H9 (cell line): Measurements from ENCODE around the gene FGA. TPM values are rescaled to one million over a fixed set of nuclear protein-coding genes. Genes with fewer than 3 reads are reported as not detected.

Experiments used
- DNase-seq: peaks from one replicate; pipeline ENCODE4 v3.0.0-alpha.2; 2017
- H2AFZ ChIP-seq: one replicate; pipeline ENCODE4 v1.6.1; 2013; ENCODE audit warnings: mild to moderate bottlenecking, low read length, control low read depth, moderate library complexity
- H2AK5ac ChIP-seq: 2 replicates; pipeline ENCODE4 v1.6.1; 2013; ENCODE audit warnings: low read length, control low read depth, mixed read lengths; ENCODE audit not compliant: insufficient read length
- H2BK120ac ChIP-seq: one replicate; pipeline ENCODE4 v1.6.1; 2013; ENCODE audit warnings: low read depth, mild to moderate bottlenecking, low read length, control low read depth, inconsistent platforms; ENCODE audit not compliant: poor library complexity, severe bottlenecking
- H2BK12ac ChIP-seq: 2 replicates; pipeline ENCODE4 v1.6.1; 2013; ENCODE audit warnings: low read length, control low read depth, mixed read lengths, low read depth; ENCODE audit not compliant: insufficient read length
- H2BK15ac ChIP-seq: 2 replicates; pipeline ENCODE4 v1.6.1; 2013; ENCODE audit warnings: low read depth, low read length, control low read depth
- H2BK20ac ChIP-seq: one replicate; pipeline ENCODE4 v1.6.1; 2013; ENCODE audit warnings: low read depth, mild to moderate bottlenecking, low read length, control low read depth, inconsistent platforms; ENCODE audit not compliant: poor library complexity, severe bottlenecking
- H2BK5ac ChIP-seq: 2 replicates; pipeline ENCODE4 v1.6.1; 2013; ENCODE audit warnings: low read length, control low read depth, mixed read lengths; ENCODE audit not compliant: insufficient read length
- H3K14ac ChIP-seq: 2 replicates; pipeline ENCODE4 v1.6.1; 2013; ENCODE audit warnings: low read length, control low read depth; ENCODE audit not compliant: insufficient read depth
- H3K18ac ChIP-seq: 2 replicates; pipeline ENCODE4 v1.6.1; 2013; ENCODE audit warnings: low read depth, mild to moderate bottlenecking, mixed read lengths, low read length, control low read depth; ENCODE audit not compliant: insufficient read length
- H3K23ac ChIP-seq: 2 replicates; pipeline ENCODE4 v1.6.1; 2013; ENCODE audit warnings: low read length, control low read depth, mixed read lengths, low read depth; ENCODE audit not compliant: insufficient read length
- H3K23me2 ChIP-seq: 2 replicates; pipeline ENCODE4 v1.6.1; 2013; ENCODE audit warnings: low read depth, mild to moderate bottlenecking, mixed read lengths, low read length, control low read depth; ENCODE audit not compliant: insufficient read length, poor library complexity, severe bottlenecking
- H3K27ac ChIP-seq: 2 replicates; pipeline ENCODE4 v1.5.1; 2013; ENCODE audit warnings: low read length, control low read depth, mixed read lengths, low read depth; ENCODE audit not compliant: insufficient read length
- H3K27me3 ChIP-seq: 2 replicates; pipeline ENCODE4 v1.6.1; 2013; ENCODE audit warnings: low read length, control low read depth, inconsistent platforms; ENCODE audit not compliant: insufficient read depth
- H3K4ac ChIP-seq: 2 replicates; pipeline ENCODE4 v1.6.1; 2013; ENCODE audit warnings: low read depth, mild to moderate bottlenecking, control low read depth, inconsistent platforms, low read length, moderate library complexity
- H3K4me1 ChIP-seq: 2 replicates; pipeline ENCODE4 v1.6.1; 2013; ENCODE audit warnings: low read length, control low read depth, inconsistent platforms; ENCODE audit not compliant: insufficient read depth
- H3K4me2 ChIP-seq: 2 replicates; pipeline ENCODE4 v1.6.1; 2013; ENCODE audit warnings: low read length, control low read depth, mixed read lengths; ENCODE audit not compliant: insufficient read length, insufficient read depth
- H3K56ac ChIP-seq: 2 replicates; pipeline ENCODE4 v1.6.1; 2013; ENCODE audit warnings: low read depth, mild to moderate bottlenecking, mixed read lengths, low read length, control low read depth; ENCODE audit not compliant: insufficient read length
- H3K79me1 ChIP-seq: 2 replicates; pipeline ENCODE4 v1.6.1; 2013; ENCODE audit warnings: low read depth, mild to moderate bottlenecking, moderate library complexity, low read length, control low read depth, inconsistent platforms; ENCODE audit not compliant: insufficient read depth, poor library complexity, severe bottlenecking
- H3K79me2 ChIP-seq: 2 replicates; pipeline ENCODE4 v1.6.1; 2013; ENCODE audit warnings: low read length, control low read depth, inconsistent platforms; ENCODE audit not compliant: insufficient read depth
- H3K9ac ChIP-seq: 2 replicates; pipeline ENCODE4 v1.6.1; 2013; ENCODE audit warnings: low read length, control low read depth, mixed read lengths; ENCODE audit not compliant: insufficient read length; ENCODE audit errors: extremely low read depth
- H3K9me3 ChIP-seq: one replicate; pipeline ENCODE4 v1.6.1; 2013; ENCODE audit warnings: low read depth, low read length, inconsistent platforms; ENCODE audit not compliant: control insufficient read depth
- H3T11ph ChIP-seq: one replicate; pipeline ENCODE4 v1.6.1; 2013; ENCODE audit warnings: mild to moderate bottlenecking, low read length, control low read depth, inconsistent platforms
- H4K20me1 ChIP-seq: one replicate; pipeline ENCODE4 v1.6.1; 2013; ENCODE audit not compliant: control insufficient read depth, insufficient read length, insufficient read depth
- H4K5ac ChIP-seq: 2 replicates; pipeline ENCODE4 v1.6.1; 2013; ENCODE audit warnings: low read depth, mild to moderate bottlenecking, mixed read lengths, low read length, control low read depth; ENCODE audit not compliant: insufficient read length
- H4K8ac ChIP-seq: replicated peaks from 2 replicates; pipeline ENCODE4 v1.6.1; 2013; ENCODE audit warnings: low read length, control low read depth, mixed read lengths, low read depth; ENCODE audit not compliant: insufficient read length
- H4K91ac ChIP-seq: 2 replicates; pipeline ENCODE4 v1.6.1; 2013; ENCODE audit warnings: low read depth, mild to moderate bottlenecking, moderate library complexity, mixed read lengths, low read length, control low read depth; ENCODE audit not compliant: insufficient read length
- H3K27ac Mint-ChIP-seq, 3 experiments: 2 replicates in 2 of 3; 3 replicates in 1 of 3; pipeline ENCODE4 v1.8.0; 2020 to 2021; ENCODE audit warnings: mixed read lengths in 3 of 3, mild to moderate bottlenecking in 1 of 3, moderate library complexity in 1 of 3
- H3K27me3 Mint-ChIP-seq: 2 replicates; pipeline ENCODE4 v1.8.0; 2021; ENCODE audit warnings: low read depth, mild to moderate bottlenecking, moderate library complexity, mixed read lengths
- H3K36me3 Mint-ChIP-seq, 3 experiments: 2 replicates in 2 of 3; 3 replicates in 1 of 3; pipeline ENCODE4 v1.8.0; 2020 to 2021; ENCODE audit warnings: low read depth in 3 of 3, mixed read lengths in 3 of 3; ENCODE audit not compliant: insufficient read depth in 1 of 3
- H3K4me1 Mint-ChIP-seq, 2 experiments: 2 replicates each; pipeline ENCODE4 v1.8.0; 2020; ENCODE audit warnings: mixed read lengths in 2 of 2
- H3K4me3 Mint-ChIP-seq, 2 experiments: 2 replicates in 1 of 2; 3 replicates in 1 of 2; pipeline ENCODE4 v1.8.0; 2020 to 2021; ENCODE audit warnings: mild to moderate bottlenecking in 2 of 2, mixed read lengths in 2 of 2, moderate library complexity in 1 of 2
- H3K9me3 Mint-ChIP-seq, 2 experiments: 2 replicates in 1 of 2; 3 replicates in 1 of 2; pipeline ENCODE4 v1.8.0; 2020; ENCODE audit warnings: mild to moderate bottlenecking in 2 of 2, mixed read lengths in 2 of 2, moderate library complexity in 1 of 2
- CTCF ChIP-seq: fragments of 200-600 bp; sonication (generic); conservative IDR thresholded peaks from 3 replicates; pipeline ENCODE4 v1.8.0; 2021; ENCODE audit warnings: antibody characterized with exemption, mild to moderate bottlenecking
- WGBS: extraction: QIAGEN DNeasy Blood & Tissue Kit; methylation state at CpG from one replicate; pipeline ENCODE4 v1.1.7; 2013; ENCODE audit warnings: missing lambda C conversion rate, low lambda C conversion rate, mixed read lengths; ENCODE audit not compliant: insufficient read length; ENCODE audit errors: extremely low coverage; 5-methylcytosine and 5-hydroxymethylcytosine counted together
- total RNA-seq: library from RNA; stranded (reverse); gene quantifications from 2 replicates; pipeline ENCODE4 v1.2.1, GENCODE V29; 2021

FGA gene
- total RNA-seq, 1 experiment from 2014 or later: not detected

- Histone ChIP-seq H3K56ac (no peak overlapping the region), H4K8ac (no peak overlapping the region), H3K27ac (no peak overlapping the region), H3K14ac (no peak overlapping the region), H2AK5ac (no peak overlapping the region), H2BK15ac (no peak overlapping the region), H4K91ac (no peak overlapping the region), H3K23ac (no peak overlapping the region), H2BK5ac (no peak overlapping the region), H3K23me2 (no peaks in the 10 kb centered on the region), H3K4ac (no peak overlapping the region), H3K4me2 (no peak overlapping the region), H4K20me1 (no peaks in the 10 kb centered on the region), H4K5ac (no peak overlapping the region), H2BK120ac (no peak overlapping the region), H2AFZ (no peak overlapping the region), H3K9ac (no peak overlapping the region), H3K4me1 (no peaks in the 10 kb centered on the region), H2BK12ac (no peak overlapping the region), H3K18ac (no peak overlapping the region), H3T11ph (no peak overlapping the region), H3K79me1 (no peaks in the 10 kb centered on the region), H3K27me3 (no peaks in the 10 kb centered on the region), H2BK20ac (no peak overlapping the region), H3K79me2 (no peaks in the 10 kb centered on the region), H3K9me3 (no peaks in the 10 kb centered on the region)
- no CpG with 5 or more reads among the region's 4 CpGs for WGBS
- Mint-ChIP-seq H3K36me3 (peaks cover 35 to 80% (median 71%) of the 10 kb centered on the region in 3 experiments; a peak in 6 of 7 replicates), H3K4me3 (no peak overlapping the region), H3K27ac (no peak overlapping the region), H3K4me1 (no peaks in the 10 kb centered on the region), H3K9me3 (no peaks in the 10 kb centered on the region; a peak in 1 of 5 replicates), H3K27me3 (no peaks in the 10 kb centered on the region)
- DNase-seq: no peak
- no peak for TF ChIP-seq CTCF
Observed at GRCh38 chr4:154542271-154542879, 48.2 kb downstream of the FGA start.

Other genes with a start within 250 kb of the FGA start
- 0.57 and 0.70 TPM in 2 replicates for gene DCHS2, start 98.9 kb downstream of the FGA start, total RNA-seq
- gene PLRG1, start 40.3 kb downstream of the FGA start, total RNA-seq: 107 and 113 TPM in 2 replicates
- not detected in 2 replicates for gene FGB, start 27.7 kb downstream of the FGA start, total RNA-seq
- not detected in 2 replicates for gene FGG, start 21.9 kb upstream of the FGA start, total RNA-seq
- gene LRAT, start 153.3 kb upstream of the FGA start, total RNA-seq: 20.4 and 20.7 TPM in 2 replicates
- 0.17 and 0.33 TPM in 2 replicates for gene RBM46, start 190.5 kb upstream of the FGA start, total RNA-seq